HG03039 (cell line): ENCODE results near the gene SHLD1.

Source experiments
- ATAC-seq: cut with Tn5 transposase; IDR thresholded peaks from one replicate; pipeline ENCODE4 v1.9.1; 2021; ENCODE audit warnings: mild to moderate bottlenecking, moderate library complexity; ENCODE audit not compliant: unreplicated experiment

The SHLD1 gene

DNA sequence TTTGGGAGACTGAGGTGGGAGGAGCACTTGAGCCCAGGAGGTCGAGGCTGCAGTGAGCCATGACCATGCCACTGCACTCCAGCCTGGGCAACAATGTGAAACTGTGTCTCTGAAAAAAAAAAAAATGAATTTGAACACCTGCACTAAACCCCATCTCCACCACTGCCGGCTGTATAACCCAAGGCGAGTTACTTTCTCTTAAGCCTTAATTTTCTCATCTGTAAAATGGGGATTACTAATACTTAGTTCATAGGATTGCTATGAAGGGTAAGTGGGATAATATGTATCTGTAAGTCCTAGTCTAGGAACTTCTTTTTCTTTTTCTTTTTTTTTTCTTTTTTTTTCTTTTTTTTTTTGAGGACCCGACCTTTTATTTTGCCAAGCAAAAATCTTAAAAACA is 61.5 kb downstream of the SHLD1 start:
- ATAC-seq = no peak

GRCh38 chr20:5818346-5818681 is 68.1 kb downstream of the SHLD1 start:
- ATAC-seq = no peak

DNA sequence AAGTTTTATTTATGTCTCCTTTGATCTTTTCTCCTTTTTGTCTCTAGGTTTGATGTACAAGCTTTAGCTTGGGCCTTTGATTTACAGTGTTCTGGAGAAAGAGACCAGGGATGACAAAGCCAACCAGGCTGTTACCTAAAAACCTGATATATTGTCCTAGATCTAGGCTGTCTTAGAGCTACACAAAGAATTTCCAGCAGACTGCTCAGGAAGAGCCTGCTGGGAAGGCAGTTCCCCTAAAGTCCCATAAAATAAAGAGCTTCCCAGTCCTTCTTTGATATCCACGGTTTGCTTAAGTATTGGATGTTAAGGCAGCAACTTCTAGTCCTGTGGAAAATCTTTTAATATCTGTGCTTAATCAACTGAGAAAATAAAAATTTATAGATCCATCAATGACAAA is 70.5 kb downstream of the SHLD1 start:
- ATAC-seq = no peak

DNA sequence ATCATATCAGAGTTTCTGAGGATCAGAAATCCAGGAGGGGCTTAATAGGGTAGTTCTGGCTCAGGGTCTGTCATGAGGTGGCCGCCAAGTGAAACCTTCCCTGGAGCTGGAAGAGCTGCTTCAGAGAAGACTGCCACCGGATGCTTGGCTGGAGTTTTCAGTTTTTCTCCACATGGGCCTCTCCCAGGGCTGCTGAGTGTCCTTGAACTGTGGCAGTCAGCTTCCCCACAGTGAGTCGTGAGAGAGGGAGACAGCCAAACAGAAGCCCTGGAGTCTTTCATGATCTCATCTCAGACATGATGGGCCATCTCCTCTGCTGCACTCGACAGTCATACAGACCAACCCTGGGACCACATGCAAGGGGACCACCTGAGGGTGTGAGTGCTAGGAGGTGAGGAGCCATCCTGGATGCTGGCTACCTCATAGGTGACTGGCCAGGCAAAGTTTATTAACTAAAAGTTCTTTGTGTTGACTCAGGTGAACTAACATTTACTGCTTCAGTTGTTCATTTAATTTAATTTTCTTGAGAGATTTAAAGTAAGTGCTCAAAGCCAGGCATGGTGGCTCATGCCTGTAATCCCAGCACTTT is 71.5 kb downstream of the SHLD1 start:
- no peak for ATAC-seq

DNA sequence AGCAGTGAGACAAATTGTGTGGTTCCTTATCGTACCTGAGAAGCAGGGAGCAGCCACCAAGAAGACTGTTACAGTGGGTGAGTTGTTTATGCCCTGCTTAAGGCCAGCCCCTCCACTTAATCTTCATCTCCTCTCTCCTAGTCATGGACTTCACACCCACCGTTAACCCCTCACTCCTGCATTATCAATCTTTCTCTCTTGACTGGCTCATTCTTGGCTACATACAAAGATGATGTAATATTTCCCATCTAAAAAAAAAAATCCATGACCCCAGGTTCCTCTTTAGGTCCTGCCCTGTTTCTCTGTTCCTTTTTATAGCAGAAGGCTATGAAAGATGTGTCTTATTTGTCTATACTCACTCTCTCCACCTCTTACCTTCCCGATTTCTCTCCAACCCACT is 72.4 kb downstream of the SHLD1 start:
- no peak for ATAC-seq

DNA sequence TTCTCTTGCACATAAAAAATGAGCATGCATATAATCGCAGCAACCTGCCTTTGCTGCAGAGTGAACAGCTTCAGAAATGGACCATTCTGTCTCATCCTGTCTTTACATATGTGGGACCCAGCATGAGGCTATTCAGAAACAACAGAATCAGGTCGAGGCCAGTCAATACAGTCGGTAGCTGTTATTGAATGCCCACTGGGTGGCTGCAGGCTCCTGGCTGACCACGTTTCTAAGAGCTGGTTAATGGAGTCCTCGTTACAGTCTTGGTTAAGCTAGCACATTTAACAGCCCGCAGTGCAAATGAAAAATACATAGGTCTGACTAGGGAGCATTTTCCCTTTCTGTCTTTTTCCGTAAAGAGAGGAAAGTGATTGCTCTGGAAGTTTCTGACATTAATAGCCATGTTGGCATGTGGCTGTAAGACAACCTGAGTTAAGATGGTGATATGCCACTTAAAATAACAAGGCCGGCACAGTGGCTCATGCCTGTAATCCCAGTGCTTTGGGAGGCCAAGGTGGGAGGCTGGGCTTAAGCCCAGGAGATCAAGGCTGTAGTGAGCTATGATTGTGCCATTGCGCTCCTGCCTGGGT is 75.0 kb downstream of the SHLD1 start:
- ATAC-seq = no peak

GRCh38 chr20:5827098-5827853 is 77.1 kb downstream of the SHLD1 start:
- ATAC-seq = no peak

DNA sequence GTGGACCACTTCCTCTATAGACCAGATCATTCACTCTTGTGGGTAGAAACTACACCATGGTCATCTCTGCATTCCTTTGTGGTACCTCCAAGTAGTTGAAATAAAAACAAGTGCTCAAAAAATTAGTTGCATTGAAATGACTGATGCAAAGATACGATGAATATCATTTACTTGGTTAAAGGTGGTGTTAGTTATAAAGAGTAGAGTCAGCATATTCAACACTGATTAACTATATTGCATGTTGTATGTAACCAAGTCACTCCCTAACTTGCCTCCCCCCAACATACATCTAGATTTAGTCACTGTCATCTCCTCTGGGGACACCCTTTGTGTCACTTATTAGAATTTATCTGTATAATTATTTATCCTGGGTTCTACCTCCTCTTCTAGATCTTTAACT is 77.7 kb downstream of the SHLD1 start:
- ATAC-seq = no peak

- ATAC-seq = no peak
These were observed 79.1 kb downstream of the SHLD1 start for GRCh38 chr20:5829241-5829809.

DNA sequence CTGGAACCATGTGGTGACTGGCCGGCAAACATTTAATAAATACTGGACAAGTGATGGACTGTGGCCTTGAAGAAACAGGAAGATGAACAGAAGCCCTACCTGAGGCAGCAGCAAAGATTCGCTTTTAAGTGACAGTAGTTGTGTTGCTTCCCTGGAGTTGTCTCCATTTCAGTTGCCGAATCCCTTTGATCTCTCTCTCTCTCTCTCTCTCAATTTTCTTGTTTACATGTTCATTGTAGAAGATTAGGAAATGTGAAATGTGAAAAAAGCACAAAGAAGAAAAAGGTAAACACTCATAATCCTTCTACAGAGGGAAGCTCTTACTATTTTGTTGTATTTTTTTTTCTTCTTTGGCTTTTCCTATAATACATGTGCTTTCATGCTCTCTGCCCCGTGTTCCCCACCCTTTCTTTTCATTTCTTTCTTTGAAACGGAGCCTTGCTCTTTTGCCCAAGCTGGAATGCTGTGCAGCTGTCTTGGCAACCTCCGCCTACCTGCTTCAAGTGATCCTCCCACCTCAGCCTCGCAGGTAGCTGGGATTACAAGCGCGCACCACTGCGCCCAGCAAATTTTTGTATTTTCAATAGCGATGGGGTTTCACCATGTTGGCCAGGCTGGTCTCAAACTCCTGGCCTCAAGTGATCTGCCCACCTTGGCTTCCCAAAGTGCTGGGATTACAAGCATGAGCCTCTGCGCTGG is 81.5 kb downstream of the SHLD1 start:
- ATAC-seq = no peak

- no peak for ATAC-seq
These were observed 83.2 kb downstream of the SHLD1 start for GRCh38 chr20:5833309-5833941.

DNA sequence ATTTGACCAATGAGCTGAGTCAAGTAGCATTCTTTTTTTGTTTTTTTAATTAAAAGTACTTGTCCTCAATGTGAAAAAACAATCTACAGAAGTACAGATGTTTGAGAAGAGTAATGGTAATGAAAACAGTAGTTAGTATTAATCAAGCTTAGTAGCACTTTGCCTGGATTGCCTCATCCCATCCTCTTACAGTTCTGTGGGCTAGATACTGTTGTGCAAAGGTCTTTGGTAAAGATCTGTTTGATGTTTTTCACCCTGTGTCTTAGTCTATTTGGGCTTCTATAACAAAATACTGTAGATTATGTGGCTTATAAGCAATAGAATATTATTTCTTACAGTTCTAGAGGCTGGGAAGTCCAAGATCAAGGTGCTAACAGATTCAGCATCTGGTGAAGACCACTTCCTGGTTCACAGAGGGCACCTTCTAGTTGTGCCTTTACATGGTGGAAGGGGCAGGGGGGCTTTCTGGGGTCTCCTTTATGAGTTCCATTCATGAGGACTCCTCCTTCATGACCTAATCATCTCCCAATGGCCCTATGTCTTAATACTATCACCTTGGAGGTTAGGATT is 84.3 kb downstream of the SHLD1 start:
- no peak for ATAC-seq

DNA sequence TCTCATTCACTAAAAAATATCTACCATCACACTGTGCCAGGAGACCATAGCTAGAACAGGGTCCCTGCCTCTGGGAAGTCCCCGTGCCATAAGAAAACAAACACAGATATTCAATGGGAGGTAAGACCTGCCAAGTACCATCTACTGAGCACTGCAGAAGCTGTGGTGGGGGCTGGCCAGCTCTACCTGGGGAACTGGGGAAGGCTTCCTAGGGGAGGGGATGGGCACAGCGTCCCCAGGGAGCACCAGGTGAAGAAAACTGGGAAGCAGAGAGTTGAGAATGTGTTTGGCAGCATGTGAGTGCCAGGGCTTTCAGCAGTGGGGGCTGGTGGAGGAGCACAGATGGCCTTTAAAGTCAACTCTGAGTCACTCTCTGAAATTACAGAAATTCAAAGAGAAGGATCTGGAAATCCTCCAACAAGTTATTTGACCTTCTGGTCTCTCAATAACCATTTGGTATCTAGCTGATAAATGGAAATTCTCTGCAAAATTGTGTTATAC is 85.2 kb downstream of the SHLD1 start:
- ATAC-seq = no peak

DNA sequence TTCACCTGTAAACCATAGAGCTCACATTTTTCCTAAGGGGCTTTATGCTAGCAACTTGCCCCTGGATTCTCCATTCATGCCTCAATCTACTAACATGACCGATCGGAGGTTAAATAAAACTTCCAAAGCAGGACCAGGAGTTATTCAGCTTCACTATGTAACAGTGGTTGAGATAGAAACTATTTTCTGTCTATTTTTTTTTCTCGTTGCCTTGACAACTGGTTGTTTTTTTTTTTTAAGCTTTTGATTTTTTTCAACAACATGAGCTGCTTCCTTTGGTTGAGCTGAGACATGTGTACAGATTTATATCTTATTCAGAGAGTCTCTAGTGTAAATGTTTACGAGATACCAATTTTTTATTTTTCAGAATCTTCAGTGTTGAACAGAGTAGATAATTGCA is 85.7 kb downstream of the SHLD1 start:
- ATAC-seq = no peak

GRCh38 chr20:5836569-5836968 is 86.4 kb downstream of the SHLD1 start:
- no peak for ATAC-seq

GRCh38 chr20:5840411-5841002 is 90.3 kb downstream of the SHLD1 start:
- no peak for ATAC-seq

DNA sequence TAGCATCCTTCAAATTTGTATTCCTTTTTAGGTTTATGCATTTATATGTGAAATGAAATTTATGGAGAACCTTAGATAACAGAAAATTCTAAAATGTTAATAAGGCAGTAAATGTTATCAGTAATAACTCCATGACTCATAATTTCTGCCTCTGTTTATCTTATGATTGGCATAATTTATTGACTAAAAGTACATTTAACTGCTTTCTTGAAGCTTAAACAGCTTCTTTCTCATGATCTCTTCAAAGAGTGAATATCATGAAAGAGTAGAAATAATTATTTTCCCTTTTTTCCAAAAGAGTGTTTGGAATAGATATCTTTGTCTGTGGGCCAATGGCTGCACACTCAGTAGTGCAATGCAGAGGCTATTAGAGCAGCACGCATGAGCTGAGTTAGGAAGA is 91.3 kb downstream of the SHLD1 start:
- ATAC-seq = no peak

- ATAC-seq = no peak
These were observed 92.3 kb downstream of the SHLD1 start for GRCh38 chr20:5842465-5842864.

DNA sequence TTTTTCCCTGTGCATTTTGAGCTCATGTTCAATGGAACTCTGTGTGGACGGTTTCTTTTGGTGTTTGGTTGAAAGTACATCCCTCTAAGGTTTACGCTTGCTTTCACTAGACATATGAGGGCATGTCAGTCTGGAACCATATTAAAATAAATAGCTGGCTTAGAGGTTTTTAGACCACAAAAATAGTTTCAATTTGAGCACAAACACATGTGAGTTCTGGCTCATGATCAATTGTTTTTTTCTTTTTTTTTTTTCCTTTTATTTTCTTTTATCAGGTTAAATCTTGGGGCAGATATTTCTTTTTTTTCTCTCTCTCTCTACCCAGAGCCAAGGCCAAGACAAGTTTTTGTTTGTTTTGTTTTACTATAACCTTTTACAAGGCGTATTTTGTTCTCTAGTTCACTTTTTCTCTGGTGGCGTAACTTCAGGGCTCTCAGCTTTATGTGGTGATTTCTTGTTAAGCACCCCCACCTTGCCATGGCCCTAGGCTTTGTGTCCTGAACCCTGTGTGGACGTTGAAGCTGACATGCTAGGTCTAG is 92.9 kb downstream of the SHLD1 start:
- peak; percentile 64 for ATAC-seq
